Activated T-helper 1 cell treated with Interleukin-2 at 50 U/mL for 16 hours (primary cell): ENCODE data around the gene DAD1.
"Not testable (repeated sequence)": the region's sequence is repeated elsewhere in the genome, so short reads cannot be mapped to it uniquely, and the experiment has no call there.

ENCODE experiments used
- DNase-seq: peaks from one replicate; pipeline ENCODE4 v3.0.0-alpha.2; 2020; ENCODE audit warnings: low read depth

The DAD1 gene

GRCh38 chr14:22567437-22567836 is 21.6 kb downstream of the DAD1 start:
- no peak for DNase-seq

DNA sequence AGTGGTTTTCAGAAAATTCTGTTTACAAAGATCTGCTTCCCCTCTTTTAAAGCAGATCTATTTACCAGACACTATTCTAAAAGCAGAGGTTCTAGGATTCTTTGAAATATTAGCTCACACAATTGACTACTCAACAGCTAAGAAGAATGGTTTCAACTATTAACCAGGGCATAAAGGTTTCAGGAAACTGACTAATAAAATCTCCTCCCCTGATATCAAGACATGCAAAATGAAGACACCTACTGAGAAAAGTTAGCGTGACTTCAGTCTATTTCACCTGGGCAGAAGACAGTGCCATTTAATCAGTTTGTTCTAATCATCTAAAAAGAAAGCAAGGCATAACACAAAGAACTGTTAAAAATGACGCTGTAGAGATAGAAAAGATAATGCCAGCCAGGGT is 22.2 kb downstream of the DAD1 start:
- no peak for DNase-seq

GRCh38 chr14:22566266-22566665 is 22.8 kb downstream of the DAD1 start:
- not testable (repeated sequence) for DNase-seq

- DNase-seq, result no peak
Measured at GRCh38 chr14:22565391-22565945, 23.6 kb downstream of the DAD1 start.

- no peak for DNase-seq
Measured at GRCh38 chr14:22564463-22564862, 24.6 kb downstream of the DAD1 start.

- DNase-seq, result no peak
Measured at GRCh38 chr14:22563987-22564386, 25.0 kb downstream of the DAD1 start.

- DNase-seq, result peak; percentile 60
Measured at GRCh38 chr14:22561661-22562579, 27.1 kb downstream of the DAD1 start.

GRCh38 chr14:22561366-22561660 is 27.7 kb downstream of the DAD1 start:
- DNase-seq, result no peak

DNA sequence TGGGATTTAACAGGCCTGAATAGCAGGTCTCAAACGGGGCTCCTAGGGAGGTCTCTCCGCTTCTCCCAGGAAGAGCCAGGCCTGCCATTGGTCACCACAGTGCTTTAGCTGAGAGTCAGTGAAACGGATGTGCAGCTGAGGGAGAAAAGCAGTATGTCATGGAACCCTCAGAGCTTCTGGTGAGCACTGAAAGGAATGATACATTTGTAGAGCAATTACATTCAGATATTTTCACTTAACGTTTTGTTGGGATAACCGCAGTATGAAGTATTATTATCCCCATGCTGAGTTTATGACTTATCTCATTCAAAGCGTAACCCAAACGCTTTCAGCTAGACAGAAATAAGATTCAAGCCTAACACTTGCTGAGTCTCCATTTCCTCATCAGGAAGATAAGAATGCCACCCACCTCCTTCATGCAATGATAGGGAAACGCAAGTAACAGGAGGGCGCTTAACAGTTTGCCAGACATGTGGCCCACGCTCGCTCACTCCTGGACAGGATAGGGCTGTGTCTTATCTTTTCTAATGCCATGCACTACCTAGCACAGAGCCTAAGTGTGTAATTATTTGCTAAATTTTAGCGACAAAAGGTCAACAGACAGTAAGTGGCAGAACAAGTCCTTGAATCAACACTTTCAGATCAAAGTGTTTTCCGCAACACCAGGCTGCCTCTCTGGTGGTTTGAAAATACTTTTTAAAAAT is 28.2 kb downstream of the DAD1 start:
- DNase-seq, result no peak

DNA sequence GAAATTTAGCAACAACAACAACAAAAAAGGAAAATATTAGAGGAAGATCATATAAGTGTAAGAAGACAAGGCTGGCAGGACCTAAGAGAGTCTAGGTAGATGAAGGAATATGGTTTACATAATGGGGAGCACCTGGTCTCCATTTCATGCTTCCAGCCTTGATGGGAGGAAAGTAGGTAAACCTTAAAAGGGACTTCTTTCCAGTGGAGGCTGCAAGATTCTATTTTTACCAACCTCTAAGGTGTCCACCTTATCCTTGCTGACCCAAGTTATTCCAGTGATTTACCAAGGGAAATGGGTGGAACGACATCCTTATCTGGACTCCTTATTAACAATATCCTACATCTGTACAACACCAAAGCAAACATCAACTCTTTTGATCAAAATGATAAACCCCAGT is 30.0 kb downstream of the DAD1 start:
- DNase-seq, result no peak

DNA sequence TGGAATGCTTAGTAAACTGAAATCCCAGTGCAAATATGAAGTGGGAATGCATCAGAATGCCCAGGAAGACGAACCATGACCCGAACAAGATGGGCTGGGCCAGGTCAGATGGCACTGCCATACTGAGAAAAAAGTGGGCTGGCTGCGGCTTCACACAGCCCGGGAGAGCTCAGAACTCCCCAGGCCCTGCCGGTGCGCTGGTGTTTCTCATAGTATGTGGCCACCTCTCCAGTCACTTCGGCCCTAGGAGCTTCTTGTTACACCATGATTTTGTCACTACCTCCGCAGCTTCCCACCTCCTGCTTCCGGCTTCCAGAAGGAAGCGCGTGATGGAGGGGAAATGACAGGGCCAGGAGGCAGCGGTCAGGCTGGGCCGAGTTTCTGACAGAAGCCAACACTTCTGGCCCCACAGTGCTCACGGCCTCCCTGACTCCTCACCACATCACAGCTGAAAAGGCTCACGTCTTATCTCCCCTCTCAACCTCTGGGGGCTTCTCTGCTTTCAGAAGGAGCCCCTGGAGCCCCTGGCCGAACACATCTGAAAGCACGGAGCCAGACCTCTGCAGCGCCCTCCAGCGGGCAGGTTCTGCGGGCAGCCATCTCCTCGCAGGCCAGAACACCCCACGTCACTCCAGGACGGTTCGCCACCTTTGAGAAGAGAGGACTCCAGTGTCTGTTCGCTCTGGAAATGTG is 30.7 kb downstream of the DAD1 start:
- DNase-seq, result no peak

DNA sequence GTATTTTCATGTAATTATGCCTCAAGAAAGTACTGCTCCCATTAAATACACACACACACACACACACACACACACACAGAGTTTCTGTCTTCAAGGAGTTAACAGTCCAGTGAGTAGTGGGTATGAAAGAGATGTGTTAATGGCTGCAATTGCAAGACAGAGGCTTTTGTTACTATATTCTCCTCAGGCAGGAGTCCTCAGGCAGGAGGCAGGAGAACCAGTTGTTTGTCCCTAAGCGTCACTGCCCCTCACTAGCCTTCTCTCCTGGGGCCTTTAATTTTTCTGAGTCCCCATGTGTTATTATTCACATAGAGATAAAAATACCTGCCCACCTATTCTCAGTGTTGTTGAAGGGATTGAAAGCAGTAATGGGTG is 31.2 kb downstream of the DAD1 start:
- no peak for DNase-seq

- peak; percentile 85 for DNase-seq
Measured at GRCh38 chr14:22556990-22557623, 31.9 kb downstream of the DAD1 start.

GRCh38 chr14:22556021-22556989 is 32.7 kb downstream of the DAD1 start:
- peak; percentile 94 for DNase-seq

DNA sequence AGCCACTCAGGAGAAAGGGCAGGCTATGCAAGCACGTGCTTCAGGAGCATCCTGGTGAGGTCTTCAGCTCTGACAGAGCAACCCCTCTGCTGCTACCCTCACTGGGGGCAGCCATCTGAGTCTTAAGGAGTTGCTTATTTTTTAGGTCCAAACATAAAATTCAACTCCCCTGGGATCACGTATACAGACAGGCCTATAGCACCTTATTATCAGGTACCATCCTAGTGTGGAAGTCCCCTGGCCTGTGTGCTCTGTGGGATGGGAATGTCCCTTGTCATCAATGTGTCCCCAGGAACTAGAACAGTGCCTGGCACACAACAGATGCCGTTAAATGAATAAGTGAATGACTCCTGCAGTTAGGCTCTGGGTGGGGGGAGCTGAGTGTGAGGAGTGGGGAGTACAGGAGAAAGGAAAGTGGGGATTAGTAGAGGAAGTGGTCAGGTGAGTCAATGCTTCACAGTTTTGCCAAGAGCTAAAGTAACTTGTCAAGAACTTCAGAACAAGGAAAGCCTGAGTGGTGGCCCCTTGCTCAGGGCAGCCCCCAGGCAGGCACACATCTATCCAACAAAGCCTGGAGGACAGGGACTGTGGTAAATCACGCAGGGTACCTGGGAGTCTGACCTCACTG is 33.5 kb downstream of the DAD1 start:
- DNase-seq, result peak; percentile 41

DNA sequence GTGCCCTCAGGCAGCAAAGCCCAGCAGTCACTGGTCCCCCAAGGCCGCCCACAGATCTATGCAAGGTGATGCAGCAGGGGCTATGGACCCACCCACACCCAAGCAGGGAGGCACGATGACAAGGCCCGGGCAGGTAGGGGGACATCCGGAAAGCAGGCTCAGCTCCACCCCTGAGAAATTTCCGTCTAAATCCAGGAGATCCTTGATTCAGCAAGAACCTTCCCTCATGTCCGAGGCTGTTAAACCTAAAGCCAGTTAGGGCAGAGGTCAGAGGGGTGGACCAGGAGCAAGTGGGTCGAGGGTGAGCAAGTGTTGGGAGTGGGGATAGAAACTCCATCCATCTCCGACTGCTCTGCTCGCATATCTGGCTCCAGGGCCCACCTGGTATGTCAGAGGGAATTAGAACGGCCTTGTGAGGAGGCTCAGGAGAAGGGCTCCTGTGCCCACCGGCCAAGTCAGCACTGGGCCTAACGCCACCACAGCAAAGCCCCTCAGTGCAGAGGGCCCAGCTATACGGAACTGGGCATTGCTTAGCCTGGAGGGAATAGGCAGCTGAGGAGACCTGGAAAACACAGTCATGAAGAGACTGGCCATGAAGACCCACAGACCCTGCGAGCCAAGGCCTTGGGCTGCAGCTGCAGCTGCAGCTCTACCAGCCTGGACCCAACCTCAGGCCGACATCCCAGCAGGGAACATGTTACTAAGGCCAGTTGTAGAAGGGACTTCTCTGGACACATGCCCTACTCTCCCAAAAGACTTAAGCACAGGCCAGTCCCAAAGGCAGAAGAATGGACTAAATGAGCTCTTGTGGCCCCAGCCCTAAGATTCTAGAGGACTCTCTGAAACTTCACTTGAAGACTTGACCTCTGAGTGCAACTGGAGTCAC is 34.3 kb downstream of the DAD1 start:
- DNase-seq, result no peak

- not testable (repeated sequence) for DNase-seq
Measured at GRCh38 chr14:22553861-22554497, 35.0 kb downstream of the DAD1 start.

DNA sequence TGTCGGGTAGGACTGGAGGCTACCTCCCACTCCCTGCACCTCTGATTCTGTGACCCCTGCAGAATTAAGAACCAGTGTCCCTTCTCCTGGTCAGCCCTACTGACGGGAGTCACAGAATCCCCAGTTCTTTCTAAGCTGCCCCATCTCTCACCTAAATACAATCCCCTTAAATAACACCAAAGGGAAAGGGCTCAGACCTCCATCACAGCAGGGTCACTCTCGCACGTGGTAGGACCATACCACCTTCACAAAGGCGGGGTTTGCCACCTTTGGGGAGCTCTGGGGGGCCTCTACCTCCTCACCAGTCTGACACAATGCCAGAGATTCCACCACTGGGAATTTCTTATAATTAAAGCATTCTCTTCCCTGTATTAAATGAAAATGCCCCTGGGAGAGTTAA is 35.6 kb downstream of the DAD1 start:
- no peak for DNase-seq

GRCh38 chr14:22552827-22553076 is 36.3 kb downstream of the DAD1 start:
- DNase-seq, result no peak
